NCI-H2171 (cell line): ENCODE data around the gene BCL6B.

Experiments
- DNase-seq: peaks from one replicate; lab custom pipeline; 2025; lab: John Stamatoyannopoulos, UW

The BCL6B gene

GRCh38 chr17:7060165-7060891 is 37.5 kb downstream of the BCL6B start:
- no peak for DNase-seq

- peak; percentile 62 for DNase-seq
These were observed 40.8 kb downstream of the BCL6B start for GRCh38 chr17:7063518-7064094.

DNA sequence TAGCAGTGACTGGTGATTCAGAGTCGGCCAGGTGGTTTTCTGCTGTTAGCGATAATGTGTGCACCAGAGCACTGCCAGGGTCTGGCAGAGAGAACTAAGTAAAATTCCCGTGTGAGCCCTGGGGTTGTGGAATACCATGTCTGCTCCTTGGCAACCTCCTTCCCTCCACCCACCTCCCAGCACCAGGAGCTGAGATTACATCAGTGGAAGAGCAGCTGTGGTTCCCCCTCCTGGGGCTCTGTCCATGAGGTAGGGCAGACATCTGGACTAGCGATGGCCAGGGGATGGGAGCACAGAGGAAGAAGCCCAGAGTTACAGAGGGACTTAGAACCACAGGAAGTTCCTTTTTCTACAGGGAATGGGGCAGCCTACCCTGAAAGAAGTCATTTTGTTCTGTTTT is 41.4 kb downstream of the BCL6B start:
- no peak for DNase-seq

DNA sequence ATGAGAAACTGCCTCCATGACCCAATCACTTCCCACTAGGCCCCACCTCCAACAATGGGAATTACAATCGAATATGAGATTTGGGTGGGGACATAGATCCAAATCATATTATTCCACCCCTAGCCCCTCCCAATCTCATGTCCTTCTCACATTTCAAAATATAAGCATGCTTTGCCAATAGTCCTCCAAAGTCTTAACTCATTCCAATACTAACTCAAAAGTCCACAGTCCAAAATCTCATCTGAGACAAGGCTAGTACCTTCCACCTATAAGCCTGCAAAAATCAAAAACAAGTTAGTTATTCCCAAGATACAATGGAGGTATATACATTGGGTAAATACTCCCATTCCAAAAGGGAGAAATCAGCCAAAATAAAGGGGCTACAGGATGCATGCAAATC is 44.3 kb downstream of the BCL6B start:
- DNase-seq = no peak

DNA sequence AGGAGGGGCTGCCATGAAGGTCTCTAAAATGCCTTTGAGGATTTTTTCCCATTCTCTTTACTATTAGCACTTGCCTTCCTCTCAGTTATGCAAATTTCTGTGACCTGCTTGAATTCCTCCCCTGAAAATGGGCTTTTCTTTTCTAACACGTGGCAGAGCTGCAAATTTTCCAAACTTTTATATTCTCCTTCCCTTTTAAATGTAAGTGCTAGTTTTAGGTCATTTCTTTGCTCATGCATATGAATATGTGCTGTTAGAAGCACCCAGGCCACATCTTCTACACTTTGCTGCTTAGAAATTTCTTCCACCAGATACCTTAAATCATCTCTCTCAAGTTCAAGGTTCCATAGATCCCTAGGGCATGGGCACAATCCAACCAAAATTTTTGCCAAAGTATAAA is 45.4 kb downstream of the BCL6B start:
- no peak for DNase-seq

DNA sequence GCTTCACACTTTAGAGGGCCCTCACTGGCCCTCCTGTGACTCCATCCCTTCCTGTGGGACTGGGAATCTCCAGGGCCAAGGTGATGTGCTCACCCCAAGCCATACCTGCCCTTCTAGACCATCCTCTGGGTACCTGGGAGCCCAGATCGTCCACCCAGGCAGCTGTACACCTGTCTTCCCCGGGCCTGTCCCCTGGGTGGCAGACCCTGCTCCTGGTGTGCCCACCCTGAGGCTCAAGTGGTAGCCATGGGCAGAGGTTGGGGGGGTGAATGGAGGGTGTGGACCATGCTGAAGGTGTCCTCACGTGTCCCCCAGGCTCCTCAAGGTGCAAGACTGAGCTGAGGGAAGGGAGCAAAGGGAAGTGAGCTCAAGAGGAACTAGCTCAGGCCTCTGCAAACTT is 47.9 kb downstream of the BCL6B start:
- DNase-seq = no peak

DNA sequence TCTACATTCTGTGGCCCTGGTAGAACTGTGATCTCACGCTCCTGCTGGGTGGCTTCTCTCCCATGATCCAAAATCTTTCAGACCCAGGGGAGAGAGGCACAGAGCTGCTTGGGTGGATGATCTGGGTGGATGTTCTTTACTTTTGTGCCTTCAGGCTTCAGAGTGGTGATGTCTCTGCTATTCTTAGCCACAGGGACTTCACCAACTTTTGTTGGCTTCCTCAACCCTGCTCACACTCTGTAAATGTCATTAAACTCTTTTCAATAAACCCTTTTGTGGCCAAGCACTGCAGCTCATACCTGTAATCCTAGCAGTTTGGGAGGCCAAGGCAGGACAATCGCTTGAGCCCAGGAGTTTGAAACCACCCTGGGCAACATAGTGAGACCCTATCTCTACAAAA is 49.6 kb downstream of the BCL6B start:
- DNase-seq = no peak

DNA sequence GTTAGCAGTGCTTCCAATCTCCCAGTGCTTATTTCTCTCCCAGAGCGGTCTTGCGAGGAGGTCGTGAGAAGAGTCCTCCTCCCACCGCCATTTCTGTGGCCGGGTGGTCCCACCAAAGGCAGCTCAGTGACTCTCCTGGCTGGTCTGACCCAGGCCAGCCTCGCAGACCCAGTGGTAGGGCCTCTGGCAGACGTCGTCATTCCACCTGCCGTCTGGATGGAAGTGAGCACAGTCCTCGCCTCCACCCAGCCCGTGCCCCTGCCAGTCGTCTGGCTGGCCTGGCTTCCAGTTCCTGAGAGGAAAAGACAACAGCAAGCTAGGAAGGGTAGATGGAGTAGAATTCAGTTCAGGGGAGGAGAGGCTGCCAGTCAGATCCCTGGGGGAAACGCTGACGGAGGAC is 52.1 kb downstream of the BCL6B start:
- DNase-seq = no peak

- no peak for DNase-seq
These were observed 55.2 kb downstream of the BCL6B start for GRCh38 chr17:7077911-7078546.

GRCh38 chr17:7078711-7079110 is 55.9 kb downstream of the BCL6B start:
- DNase-seq = no peak
